ENCODE measurements around the gene UCKL1.

Gene UCKL1

GRCh38 chr20:63958964-63959698, 2.9 kb upstream of the UCKL1 start:
- DNase-seq: no peak

- DNase-seq: no peak
These were observed 2.3 kb upstream of the UCKL1 start for GRCh38 chr20:63958471-63958870.

DNA sequence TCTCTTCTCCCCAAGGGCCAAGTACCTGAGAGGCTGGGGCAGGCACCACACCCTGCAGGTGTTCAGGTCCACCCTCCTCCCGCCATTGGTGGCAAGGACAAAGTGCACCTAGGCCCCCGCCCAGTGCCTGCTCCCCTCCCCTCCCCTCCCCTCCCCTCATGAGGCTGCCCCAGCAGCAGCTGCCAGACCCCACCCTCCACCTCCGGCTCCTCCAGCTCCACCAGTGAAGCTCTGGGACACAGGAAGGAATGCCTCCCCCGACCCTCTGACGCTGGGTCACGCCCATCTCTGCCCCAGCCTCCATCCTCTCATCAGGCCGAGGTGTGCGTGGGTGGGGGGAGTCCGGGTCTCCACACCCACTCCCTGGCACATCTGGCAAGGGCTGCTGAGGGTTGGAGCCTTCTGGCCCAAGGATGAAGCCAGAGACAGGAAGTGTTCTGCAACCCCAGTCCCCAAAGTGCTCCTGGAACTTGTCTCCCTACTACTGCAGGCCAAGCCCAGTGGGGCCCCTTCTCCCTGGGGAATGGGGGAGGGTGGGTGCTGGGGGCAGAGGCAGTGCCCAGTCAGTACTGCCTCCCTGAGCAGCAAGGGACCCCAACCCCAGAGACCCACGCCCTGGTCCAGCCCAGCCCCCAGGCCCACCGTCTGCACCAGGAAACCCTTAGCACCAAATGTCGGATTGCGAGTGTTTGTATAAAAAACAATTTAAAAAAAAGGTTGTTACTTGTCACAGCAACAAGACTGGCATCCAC, 1.6 kb upstream of the UCKL1 start:
- peak; percentile 9 for DNase-seq

DNA sequence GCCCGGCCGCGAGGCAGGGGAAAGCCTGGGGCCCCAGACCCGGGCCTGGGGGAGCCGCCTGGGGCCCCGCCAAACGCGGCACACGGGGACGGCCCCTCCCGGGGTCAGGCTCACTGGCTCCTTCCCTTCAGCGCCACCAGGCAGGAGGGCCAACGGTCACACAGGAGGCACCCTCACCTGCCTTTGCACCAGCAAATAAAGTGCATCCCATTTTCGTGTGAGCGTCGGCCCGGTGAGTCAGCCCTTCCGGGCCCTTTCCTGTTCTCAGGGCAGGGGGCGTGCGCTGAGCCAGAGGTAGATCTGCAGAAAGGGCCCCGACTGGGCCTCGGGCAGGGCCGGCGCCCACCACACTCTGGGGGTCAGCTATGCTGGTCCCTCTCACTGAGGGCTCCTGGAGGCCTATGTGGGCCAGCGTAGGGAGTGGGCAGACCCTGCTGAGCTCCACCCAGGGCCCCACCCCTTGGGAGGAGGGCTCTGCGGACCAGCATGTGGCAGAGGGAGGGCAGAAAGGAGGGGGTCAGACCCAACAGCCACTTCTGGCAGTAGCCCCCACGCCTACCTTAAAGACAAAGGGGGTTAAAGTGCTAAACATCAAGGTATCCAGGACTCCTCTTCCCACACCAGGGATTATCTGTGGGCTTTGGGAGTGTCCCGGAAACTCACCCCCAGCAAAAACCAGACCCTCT, 931 bp upstream of the UCKL1 start:
- peak; percentile 58 for DNase-seq

- DNase-seq: no peak
These were observed 418 bp upstream of the UCKL1 start for GRCh38 chr20:63956664-63957003.

DNA sequence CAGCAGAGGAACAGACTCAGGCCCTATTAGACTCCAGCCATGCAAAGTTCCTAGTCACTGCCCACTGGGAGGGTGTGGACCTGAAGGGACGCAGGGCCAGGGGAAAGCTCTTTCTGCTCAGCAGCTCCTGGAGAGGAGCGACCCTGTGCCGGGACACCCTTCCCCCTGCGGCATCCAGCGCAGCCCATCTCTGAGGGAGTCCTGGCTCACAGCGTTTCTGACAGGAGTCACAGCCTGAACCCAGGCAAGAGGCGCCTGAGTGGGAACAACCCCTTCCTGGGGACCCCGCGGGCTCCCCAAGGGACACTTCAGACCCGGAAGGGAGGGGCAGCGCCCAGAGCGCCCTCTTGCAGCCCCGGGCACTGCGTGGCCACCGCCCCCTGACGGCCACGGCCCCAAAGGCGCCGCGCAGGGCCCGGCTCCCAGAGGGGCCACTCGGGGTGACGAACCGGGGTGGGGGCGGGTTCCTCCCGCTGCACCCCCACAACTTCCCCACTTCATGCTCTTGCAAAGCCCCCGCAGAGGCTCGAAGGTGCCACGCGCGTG, 862 bp downstream of the UCKL1 start:
- DNase-seq: peak; percentile 41

- no peak for DNase-seq
These were observed 2.3 kb downstream of the UCKL1 start for GRCh38 chr20:63953764-63954429.

DNA sequence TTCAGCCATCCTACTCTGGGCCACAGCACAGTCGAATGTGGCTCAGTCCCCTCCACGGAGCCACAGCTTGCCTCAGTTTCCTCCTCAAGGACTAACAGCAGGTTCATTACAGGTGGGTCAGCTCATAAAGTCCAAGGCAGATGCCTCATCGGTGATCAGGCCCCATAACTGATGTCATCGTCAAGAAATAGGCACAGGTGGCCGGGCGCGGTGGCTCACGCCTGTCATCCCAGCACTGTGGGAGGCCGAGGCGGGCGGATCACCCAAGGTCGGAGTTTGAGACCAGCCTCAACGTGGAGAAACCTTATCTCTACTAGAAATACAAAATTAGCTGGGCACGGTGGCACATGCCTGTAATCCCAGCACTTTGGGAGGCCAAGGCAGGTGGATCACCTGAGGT, 3.4 kb downstream of the UCKL1 start:
- no peak for DNase-seq

DNA sequence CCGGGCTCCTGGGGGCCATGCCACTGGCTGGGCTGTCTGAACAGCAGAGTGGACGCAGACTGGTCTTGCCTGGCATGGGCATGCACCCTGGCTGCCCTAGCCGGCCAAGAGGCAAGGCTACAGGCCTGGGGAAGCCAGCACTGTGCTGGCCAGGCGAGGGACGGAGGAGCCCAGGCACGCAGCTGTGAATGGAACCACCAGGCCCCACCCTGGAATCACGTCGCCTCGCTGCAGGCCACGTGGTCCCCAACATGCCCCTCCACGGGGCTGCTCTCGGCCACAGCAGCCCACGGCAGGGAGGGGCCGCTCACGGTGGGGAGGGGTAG, 4.0 kb downstream of the UCKL1 start:
- no peak for DNase-seq

- no peak for DNase-seq
These were observed 4.6 kb downstream of the UCKL1 start for GRCh38 chr20:63951398-63952209.

DNA sequence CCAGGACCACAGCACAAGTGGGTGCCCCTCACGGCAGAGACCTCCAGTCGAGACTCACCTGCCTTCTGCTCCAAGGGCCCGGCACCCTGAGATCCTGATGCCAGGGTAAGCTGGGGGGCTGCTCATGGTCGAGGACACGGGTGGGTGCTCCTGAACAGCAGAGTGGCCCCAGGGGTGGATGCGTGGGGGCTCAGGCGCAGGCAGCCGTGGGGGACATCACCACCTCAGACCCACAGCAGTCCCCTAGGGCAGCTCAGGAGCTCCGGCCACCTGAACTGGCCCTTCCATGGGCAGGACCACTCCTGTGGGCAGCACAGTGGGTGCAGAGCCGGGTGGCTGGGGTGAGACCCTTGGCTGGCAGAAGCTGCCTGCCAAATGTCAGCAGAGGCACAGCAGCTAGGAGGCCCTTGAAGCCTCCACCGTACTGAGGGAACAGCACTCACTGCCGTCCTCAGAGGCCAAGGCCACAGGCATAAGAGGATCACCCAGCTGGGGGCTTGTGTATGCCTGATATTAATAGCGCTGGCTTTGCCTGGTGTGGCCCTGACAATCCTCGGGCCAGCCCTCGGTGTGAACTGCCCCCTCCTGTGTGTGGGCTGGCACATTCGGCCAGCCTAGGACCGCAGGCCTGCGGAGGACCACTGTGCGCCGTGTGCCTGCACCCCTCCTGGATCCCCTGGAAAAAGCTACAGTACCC, 5.4 kb downstream of the UCKL1 start:
- no peak for DNase-seq

- peak; percentile 33 for DNase-seq
These were observed 8.4 kb downstream of the UCKL1 start for GRCh38 chr20:63947638-63948456.

DNA sequence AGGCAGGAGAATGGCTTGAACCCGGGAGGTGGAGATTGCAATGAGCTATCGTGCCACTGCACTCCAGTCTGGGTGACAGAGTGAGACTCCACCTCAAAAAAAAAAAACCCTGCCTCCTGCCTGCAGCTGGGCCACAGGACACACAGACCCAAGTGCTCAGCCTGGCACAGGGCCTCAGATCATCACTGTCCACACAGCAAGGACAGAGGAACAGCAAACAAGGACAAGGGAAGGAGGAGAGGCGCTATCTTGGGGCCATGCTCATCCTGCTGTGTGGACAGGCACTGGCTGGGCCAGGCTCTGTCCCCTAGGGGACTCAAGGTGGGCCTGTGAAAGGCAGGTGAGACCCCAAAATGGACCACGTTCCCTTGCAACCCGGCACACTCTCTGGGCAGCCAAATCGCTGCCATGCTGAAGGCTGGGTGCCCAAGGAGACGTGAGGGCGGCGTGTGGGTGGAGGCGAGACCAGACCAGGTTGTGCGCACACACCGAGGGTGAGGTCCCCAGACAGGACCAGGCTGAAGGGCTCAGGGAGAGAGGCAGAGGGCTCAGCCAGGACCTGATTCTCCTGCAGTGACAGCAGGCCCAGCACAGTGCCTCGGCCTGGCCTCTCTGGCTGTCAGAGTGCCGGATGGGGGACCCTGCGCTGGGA, 9.1 kb downstream of the UCKL1 start:
- no peak for DNase-seq

- DNase-seq: no peak
These were observed 10.0 kb downstream of the UCKL1 start for GRCh38 chr20:63945921-63946920.

- DNase-seq: no peak
These were observed 11.1 kb downstream of the UCKL1 start for GRCh38 chr20:63945031-63945658.

DNA sequence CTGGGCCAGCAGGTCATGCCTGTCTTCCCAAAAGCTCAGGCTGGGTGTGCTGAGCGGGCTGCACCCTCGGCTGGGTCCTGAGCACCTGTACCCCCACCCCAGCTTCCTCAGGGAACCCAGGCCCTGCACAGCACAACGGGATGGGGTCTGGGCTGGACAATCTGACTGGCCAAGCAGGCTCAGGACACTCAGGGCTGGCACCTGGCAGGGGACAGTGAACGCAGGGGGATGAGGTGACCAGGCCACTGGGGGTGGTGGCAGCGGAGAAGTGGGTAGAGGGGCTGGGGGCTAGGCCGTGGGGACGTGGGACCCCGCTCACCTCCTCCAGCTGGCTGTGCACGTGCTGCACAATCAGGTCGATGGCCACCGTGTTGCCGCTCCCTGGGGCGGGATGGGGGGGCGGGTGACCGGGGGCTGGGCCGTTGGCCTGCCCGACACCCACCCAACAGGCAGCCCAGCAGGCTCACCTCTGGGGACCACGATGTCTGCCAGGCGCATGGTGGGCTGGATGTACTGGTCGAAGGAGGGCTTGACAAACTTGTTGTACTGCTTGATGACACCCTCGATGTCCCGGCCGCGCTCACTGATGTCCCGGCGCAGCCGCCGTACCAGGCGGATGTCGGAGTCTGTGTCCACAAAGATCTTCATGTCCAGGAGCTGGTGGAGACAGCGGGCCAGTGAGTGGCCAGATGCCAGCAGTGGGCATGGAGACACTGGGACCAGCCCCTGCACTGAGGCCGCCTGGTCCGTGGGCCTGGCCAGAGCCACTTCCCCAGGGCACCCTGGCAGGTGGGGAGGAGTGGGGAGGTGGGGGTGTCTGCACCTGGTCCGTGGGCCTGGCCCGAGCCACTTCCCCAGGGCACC, 11.9 kb downstream of the UCKL1 start:
- DNase-seq: no peak

GRCh38 chr20:63943808-63944077, 12.5 kb downstream of the UCKL1 start:
- no peak for DNase-seq

Data from CD4-positive, alpha-beta T cell treated with Interleukin-12 subunit alpha and Interleukin-12 subunit beta, for 1 hour (primary cell).